Measurements from ENCODE around the gene FADS2.

Gene FADS2

GRCh38 chr11:61797263-61797944 lies 30.7 kb upstream of the FADS2 start:
- DNase-seq = peak; percentile 40

DNA sequence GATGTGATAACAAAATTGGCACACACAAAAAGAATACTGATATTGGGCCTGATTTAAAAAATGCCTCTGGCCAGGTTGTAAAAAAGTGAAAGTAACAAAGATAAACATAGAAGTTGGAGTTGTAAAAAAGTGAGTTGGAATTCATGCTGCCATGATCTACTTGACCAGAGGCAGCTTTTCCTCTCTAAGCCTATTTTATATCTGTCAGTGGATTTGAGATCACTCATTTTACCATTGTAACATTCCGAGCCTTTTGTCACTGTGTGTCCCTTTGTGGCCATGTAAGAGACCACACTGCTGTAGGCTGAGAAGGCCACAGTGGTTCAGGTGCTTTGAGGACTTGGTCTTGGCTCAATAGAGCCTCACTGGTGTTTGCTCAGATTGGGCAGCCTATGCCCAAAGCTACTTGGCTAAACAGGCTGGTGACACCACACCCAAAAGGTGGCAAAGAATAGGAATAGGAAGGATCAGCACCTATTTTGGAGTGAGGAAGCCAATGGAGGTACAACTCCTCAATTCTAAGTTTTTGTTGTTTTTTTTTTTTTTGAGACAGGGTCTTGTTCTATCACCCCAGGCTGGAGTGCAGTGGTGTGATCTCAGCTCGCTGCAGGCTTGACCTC lies 28.3 kb upstream of the FADS2 start:
- no peak for DNase-seq

GRCh38 chr11:61800331-61801281 lies 27.5 kb upstream of the FADS2 start:
- no peak for DNase-seq

- no peak for DNase-seq
Measured at GRCh38 chr11:61802605-61803004, 25.5 kb upstream of the FADS2 start.

GRCh38 chr11:61803889-61804647 lies 24.0 kb upstream of the FADS2 start:
- DNase-seq = no peak

DNA sequence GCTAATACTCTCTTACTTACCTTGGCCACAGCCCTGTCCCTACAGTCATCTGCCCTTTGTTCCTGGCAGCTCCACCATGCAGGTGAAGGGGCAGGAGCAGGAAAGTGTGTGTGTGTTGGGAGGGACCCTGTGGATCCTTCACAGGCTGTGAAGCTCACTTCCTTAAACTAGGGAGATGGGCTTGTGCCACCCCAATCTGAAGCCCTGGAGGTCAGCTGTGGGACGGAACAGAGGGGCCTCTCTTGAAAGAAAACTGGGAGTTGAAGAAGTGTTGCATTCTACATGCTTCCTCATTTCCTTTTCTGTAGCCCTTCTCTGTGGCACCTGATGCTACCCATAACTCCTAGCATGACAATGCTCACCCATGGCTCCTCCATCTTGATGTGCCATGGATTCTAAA lies 23.0 kb upstream of the FADS2 start:
- no peak for DNase-seq

DNA sequence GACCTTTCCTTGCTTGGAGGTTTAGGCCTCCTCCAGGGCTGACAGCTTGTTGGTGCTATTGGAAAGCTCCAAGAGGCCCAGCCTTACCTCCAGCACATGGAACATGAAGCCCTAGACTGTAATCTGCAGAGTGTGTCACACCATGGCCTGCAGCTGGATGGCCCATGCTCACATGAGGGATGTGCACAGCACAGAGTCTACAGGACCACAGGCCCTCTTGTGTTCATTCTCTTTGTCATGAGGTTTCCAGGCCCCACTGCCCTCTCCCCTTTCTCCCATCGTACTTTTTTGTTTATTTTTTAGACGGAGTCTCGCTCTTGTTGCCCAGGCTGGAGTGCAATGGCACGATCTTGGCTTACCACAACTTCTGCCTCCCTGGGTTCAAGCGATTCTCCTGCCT lies 21.3 kb upstream of the FADS2 start:
- no peak for DNase-seq

DNA sequence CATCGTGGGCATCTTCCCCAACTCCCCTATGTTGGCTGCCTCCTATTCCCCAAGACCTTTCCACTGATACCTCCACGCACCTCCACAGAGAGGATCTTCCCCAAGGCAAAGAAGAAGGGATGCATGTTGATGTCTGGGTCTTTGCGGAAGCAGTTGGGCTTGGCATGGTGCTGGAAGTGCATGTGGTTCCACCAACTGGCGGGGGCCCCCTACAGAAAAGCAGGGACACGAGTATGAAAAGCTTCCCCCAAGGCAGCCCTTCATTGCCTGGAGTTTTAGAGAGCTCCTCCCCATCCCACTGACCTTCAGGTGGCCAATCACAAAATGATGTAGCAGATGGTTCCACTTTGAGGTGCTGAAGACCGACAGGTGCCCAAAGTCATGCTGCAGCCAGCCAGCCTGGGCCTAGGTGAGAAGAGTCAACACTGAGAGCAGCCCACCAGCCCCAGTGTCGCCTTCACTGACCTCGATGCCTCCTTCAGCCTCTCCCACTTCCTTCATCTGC lies 17.4 kb upstream of the FADS2 start:
- no peak for DNase-seq

GRCh38 chr11:61811831-61812230 lies 16.3 kb upstream of the FADS2 start:
- no peak for DNase-seq

DNA sequence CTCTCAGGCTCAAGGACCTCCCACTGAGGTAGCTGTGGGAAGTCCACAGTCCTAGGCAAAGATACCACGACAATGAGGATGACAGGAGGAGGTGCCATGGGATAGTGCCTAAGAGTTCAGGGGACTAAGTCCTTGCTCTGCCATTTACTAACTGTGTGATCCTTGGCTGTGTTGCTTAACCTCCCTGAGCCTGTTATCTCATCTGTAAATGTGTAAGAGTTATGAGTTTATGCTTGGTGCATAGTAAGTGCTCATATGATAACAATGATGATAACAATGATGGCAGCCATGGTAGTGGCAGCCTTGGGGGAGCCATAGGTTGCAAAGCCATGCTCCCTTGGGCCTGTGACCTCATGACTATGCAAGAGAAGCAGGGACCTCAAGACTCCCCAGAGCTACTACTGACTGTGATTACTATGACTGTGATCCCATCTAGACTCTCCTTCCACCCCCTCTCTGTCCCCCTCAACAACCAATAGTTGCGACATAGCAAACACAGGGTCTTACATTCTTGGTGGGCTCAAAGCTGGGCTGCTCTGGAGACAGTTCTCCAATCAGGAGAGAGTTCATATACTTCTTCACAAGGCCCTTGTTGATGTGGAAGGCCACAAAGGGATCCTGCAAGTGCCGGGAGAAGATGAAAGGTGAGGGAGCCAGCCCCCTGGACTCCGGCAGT lies 15.2 kb upstream of the FADS2 start:
- no peak for DNase-seq

- peak; percentile 15 for DNase-seq
Measured at GRCh38 chr11:61814247-61814957, 13.7 kb upstream of the FADS2 start.

DNA sequence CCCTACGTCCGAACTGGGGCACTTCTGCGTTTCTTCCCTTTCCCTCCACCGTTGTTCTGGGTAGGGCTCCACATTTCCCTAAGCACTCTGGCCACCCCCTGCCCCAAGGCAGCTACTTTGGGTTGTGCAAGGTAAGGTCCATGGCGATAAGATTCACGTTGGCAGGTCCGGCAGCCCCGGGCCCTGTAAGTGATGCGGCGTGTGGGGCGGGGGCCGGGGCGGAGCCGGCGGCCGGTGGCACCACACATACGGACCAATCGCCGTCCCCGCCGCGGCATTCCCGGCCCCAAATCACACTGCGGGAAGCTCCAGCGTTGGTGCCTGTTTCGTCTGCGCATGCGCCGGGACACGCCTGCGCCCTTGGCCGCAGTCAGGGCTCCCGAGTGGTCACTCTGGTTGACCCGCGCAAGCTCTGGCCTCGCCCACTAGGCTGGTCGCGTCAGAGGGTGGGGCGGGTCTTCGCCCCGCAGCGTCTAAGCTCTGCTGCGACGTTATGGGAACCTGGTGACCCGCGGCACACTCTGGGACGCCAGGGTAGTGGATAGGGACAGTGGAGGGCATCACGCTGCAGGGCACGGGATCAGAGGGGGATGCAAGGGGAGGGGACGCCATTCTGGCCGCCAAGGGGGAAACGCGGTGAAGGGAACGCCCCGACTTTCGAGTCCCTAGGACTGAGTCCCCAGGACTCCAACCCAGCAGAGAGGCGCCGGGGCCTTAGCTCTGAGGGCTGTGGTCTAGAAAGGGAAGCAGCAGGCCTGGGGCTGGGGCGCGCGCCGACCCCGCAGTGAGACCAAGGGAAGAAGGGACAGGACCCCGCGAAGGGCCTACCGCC lies 12.9 kb upstream of the FADS2 start:
- DNase-seq = peak; percentile 48

- DNase-seq = no peak
Measured at GRCh38 chr11:61815790-61816735, 12.0 kb upstream of the FADS2 start.

- DNase-seq = peak; percentile 88
Measured at GRCh38 chr11:61816736-61817455, 11.2 kb upstream of the FADS2 start, which contains the start of gene FADS1. FADS1 (minus strand) TSS chr11:61817003; CDS start chr11:61816929, 74 bp downstream.

- no peak for DNase-seq
Measured at GRCh38 chr11:61817471-61818202, 10.5 kb upstream of the FADS2 start.

GRCh38 chr11:61820174-61820573 lies 7.9 kb upstream of the FADS2 start:
- no peak for DNase-seq

GRCh38 chr11:61826930-61827570 lies 1.1 kb upstream of the FADS2 start:
- no peak for DNase-seq

DNA sequence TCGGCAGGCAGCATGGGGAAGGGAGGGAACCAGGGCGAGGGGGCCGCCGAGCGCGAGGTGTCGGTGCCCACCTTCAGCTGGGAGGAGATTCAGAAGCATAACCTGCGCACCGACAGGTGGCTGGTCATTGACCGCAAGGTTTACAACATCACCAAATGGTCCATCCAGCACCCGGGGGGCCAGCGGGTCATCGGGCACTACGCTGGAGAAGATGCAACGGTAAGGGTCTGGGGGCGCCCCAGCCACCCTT lies 204 bp downstream of the FADS2 start:
- no peak for DNase-seq
